Cardiac muscle cell (in vitro differentiated cells and primary cell): ENCODE measurements around the gene ACTN3. TPM values are rescaled to one million over a fixed set of nuclear protein-coding genes. Genes with fewer than 3 reads are reported as not detected.
"Not testable (repeated sequence)": the region's sequence is repeated elsewhere in the genome, so short reads cannot be mapped to it uniquely, and the experiment has no call there.

Experiments used
- DNase-seq, 2 donors: peaks; one replicate each; pipeline versions ENCODE4 v3.0.0 to v3.0.0-alpha.2; 2010 to 2017; ENCODE audit warnings: low read depth in 1 of 2, low spot score in 1 of 2
- H3K27ac ChIP-seq: fragments of 200-600 bp; sonication (generic); 2 replicates; pipeline ENCODE4 v1.5.1; 2016
- H3K27me3 ChIP-seq: fragments of 200-600 bp; sonication (generic); 2 replicates; pipeline ENCODE4 v1.6.0; 2016; ENCODE audit warnings: control low read depth
- H3K36me3 ChIP-seq: fragments of 200-600 bp; sonication (generic); 2 replicates; pipeline ENCODE4 v1.5.1; 2016; ENCODE audit warnings: control low read depth
- H3K4me1 ChIP-seq: fragments of 200-600 bp; sonication (generic); 2 replicates; pipeline ENCODE4 v1.8.1; 2017; ENCODE audit warnings: low read depth, mild to moderate bottlenecking, mixed run types
- H3K4me3 ChIP-seq: fragments of 200-600 bp; sonication (generic); 2 replicates; pipeline ENCODE4 v1.5.1; 2016; ENCODE audit warnings: mild to moderate bottlenecking
- H3K9me3 ChIP-seq: fragments of 200-600 bp; sonication (generic); 2 replicates; pipeline ENCODE4 v1.5.1; 2017; ENCODE audit warnings: low read depth, mild to moderate bottlenecking, control low read depth
- CTCF ChIP-seq: IDR thresholded peaks from 2 replicates; pipeline ENCODE4 v1.5.1; 2012; ENCODE audit warnings: low read depth, mild to moderate bottlenecking, low read length
- polyA plus RNA-seq: library from polyadenylated mRNA; unstranded; fragments of >200 nt; fragmentation: Nextera tagmentation; extraction: Ambion mirVana; gene quantifications from 2 replicates; pipeline ENCODE4 v1.2.1, GENCODE V29; 2016
- total RNA-seq: library from RNA; depleted of rRNA; stranded (reverse); fragments of >200 nt; gene quantifications from 2 replicates; pipeline ENCODE4 v1.2.3, GENCODE V29; 2016

ACTN3 gene
- total and polyA plus RNA-seq, 2 experiments from 2014 or later, result 111 to 189 TPM

- Histone ChIP-seq H3K27ac (no peak overlapping the region), H3K9me3 (no peaks in the 10 kb centered on the region), H3K27me3 (no peaks in the 10 kb centered on the region), H3K4me3 (no peak overlapping the region), H3K4me1 (no peaks in the 10 kb centered on the region), H3K36me3 (peaks cover 21% of the 10 kb centered on the region)
- DNase-seq, result no peak
- no peak for TF ChIP-seq CTCF
Measured at GRCh38 chr11:66603072-66603471, 56.4 kb downstream of the ACTN3 start.

GRCh38 chr11:66604155-66604554 lies 57.5 kb downstream of the ACTN3 start:
- Histone ChIP-seq H3K4me3 (no peak overlapping the region), H3K27me3 (no peaks in the 10 kb centered on the region), H3K27ac (no peak overlapping the region), H3K4me1 (no peaks in the 10 kb centered on the region), H3K36me3 (peaks cover 18% of the 10 kb centered on the region), H3K9me3 (no peaks in the 10 kb centered on the region)
- no peak for DNase-seq
- no peak for TF ChIP-seq CTCF

- H3K9me3 ChIP-seq, H3K27me3 ChIP-seq, H3K4me1 ChIP-seq, H3K36me3 ChIP-seq, H3K4me3 ChIP-seq, DNase-seq, H3K27ac ChIP-seq: not testable (repeated sequence)
Measured at GRCh38 chr11:66606608-66607007, 59.9 kb downstream of the ACTN3 start.

GRCh38 chr11:66607126-66607834 lies 60.6 kb downstream of the ACTN3 start:
- Histone ChIP-seq H3K36me3 (peaks cover 10% of the 10 kb centered on the region), H3K9me3 (no peaks in the 10 kb centered on the region), H3K27ac (no peak overlapping the region), H3K4me1 (no peaks in the 10 kb centered on the region), H3K27me3 (no peaks in the 10 kb centered on the region), H3K4me3 (no peak overlapping the region)
- no peak for TF ChIP-seq CTCF
- peak in 1 of 2 donors; percentile 92 for DNase-seq

- no peak for TF ChIP-seq CTCF
- Histone ChIP-seq H3K36me3 (peaks cover 7% of the 10 kb centered on the region), H3K27me3 (no peaks in the 10 kb centered on the region), H3K9me3 (no peaks in the 10 kb centered on the region), H3K4me3 (no peak overlapping the region), H3K27ac (no peak overlapping the region), H3K4me1 (no peaks in the 10 kb centered on the region)
- no peak for DNase-seq
Measured at GRCh38 chr11:66609721-66610617, 63.3 kb downstream of the ACTN3 start.

- H3K27me3 ChIP-seq, result no peaks in the 10 kb centered on the region
- peaks cover 4% of the 10 kb centered on the region for H3K4me1 ChIP-seq
- no peak overlapping the region for H3K4me3 ChIP-seq
- no peaks in the 10 kb centered on the region for H3K36me3 ChIP-seq
- no peak for DNase-seq
- no peak overlapping the region for H3K27ac ChIP-seq
- no peaks in the 10 kb centered on the region for H3K9me3 ChIP-seq
- no peak for TF ChIP-seq CTCF
Measured at GRCh38 chr11:66612458-66612857, 65.8 kb downstream of the ACTN3 start.
